Endothelial cell of umbilical vein (primary cell): ENCODE measurements around the gene GTF3C5. TPM values are rescaled to one million over a fixed set of nuclear protein-coding genes. Genes with fewer than 3 reads are reported as not detected.

Experiments used
- BruUV-seq: library from RNA; stranded (reverse); fragments of 400-500 nt; replicated peaks from 2 replicates; lab custom pipeline; 2021; lab: Mats Ljungman, UMichigan
- CTCF ChIA-PET: fragments of 300-600, 350-600 bp; sonication (Branson Sonifier 250); formaldehyde crosslinking; loops from one replicate; lab custom pipeline; 2021; ENCODE audit warnings: antibody characterized with exemption, inconsistent platforms; lab: Charles Lee
- POLR2A ChIA-PET: fragments of 300-600, 350-600 bp; sonication (Branson Sonifier 250); formaldehyde crosslinking; loops from one replicate; lab custom pipeline; 2021; ENCODE audit warnings: antibody characterized with exemption, inconsistent platforms; lab: Charles Lee
- DNase-seq: peaks from one replicate; pipeline ENCODE4 v3.0.0-alpha.2; 2011; ENCODE audit warnings: low read depth, low spot score
- FAIRE-seq: peaks from 2 replicates; lab custom pipeline; 2011; peaks lifted over from hg19 to GRCh38; lab: Jason Lieb, UNC
- H2AFZ ChIP-seq: 2 replicates; pipeline ENCODE4 v1.6.0; 2012; ENCODE audit warnings: low read depth, low read length, control low read depth, inconsistent platforms
- H3K27ac ChIP-seq: 2 replicates; pipeline ENCODE4 v1.5.1; 2011; ENCODE audit warnings: low read depth, mild to moderate bottlenecking, control low read depth, low read length, moderate library complexity; ENCODE audit not compliant: insufficient read depth
- H3K27me3 ChIP-seq, 2 experiments: 2 replicates each; pipeline versions ENCODE4 v1.6.0 to v1.6.1; 2011; ENCODE audit warnings: low read length in 2 of 2, mixed read lengths in 1 of 2; ENCODE audit not compliant: control insufficient read depth in 2 of 2, insufficient read depth in 2 of 2
- H3K36me3 ChIP-seq, 2 experiments: 2 replicates in 1 of 2; 3 replicates in 1 of 2; pipeline ENCODE4 v1.5.1; 2011; ENCODE audit warnings: low read length in 2 of 2, mild to moderate bottlenecking in 1 of 2, moderate library complexity in 1 of 2; ENCODE audit not compliant: control insufficient read depth in 2 of 2, insufficient read depth in 2 of 2; ENCODE audit errors: extremely low read depth in 1 of 2
- H3K4me1 ChIP-seq: 3 replicates; pipeline ENCODE4 v1.5.1; 2011; ENCODE audit warnings: mild to moderate bottlenecking, low read length; ENCODE audit not compliant: control insufficient read depth, insufficient read depth; ENCODE audit errors: extremely low read depth
- H3K4me2 ChIP-seq: 2 replicates; pipeline ENCODE4 v1.6.1; 2011; ENCODE audit warnings: low read length, control low read depth, mixed read lengths; ENCODE audit not compliant: insufficient read depth
- H3K4me3 ChIP-seq, 3 experiments: fragments of 200-600 bp in 1 of 3; sonication (generic), shearing (Covaris generic) in 1 of 3; replicated peaks in 1 of 3; 2 replicates each; pipeline ENCODE4 v1.5.1; 2011 to 2016; ENCODE audit warnings: control low read depth in 3 of 3, low read length in 3 of 3, mild to moderate bottlenecking in 2 of 3, inconsistent platforms in 1 of 3, low read depth in 1 of 3, moderate library complexity in 1 of 3; ENCODE audit not compliant: insufficient read depth in 1 of 3
- H3K79me2 ChIP-seq: 2 replicates; pipeline ENCODE4 v1.6.0; 2012; ENCODE audit warnings: low read length, inconsistent platforms; ENCODE audit not compliant: control insufficient read depth, insufficient read depth
- H3K9ac ChIP-seq: replicated peaks from 2 replicates; pipeline ENCODE3; 2011; ENCODE audit warnings: low read length, control low read depth; ENCODE audit not compliant: insufficient read depth; ENCODE audit errors: extremely low read depth
- H3K9me1 ChIP-seq: replicated peaks from 3 replicates; pipeline ENCODE4 v1.6.0; 2011; ENCODE audit warnings: mild to moderate bottlenecking, low read length; ENCODE audit not compliant: control insufficient read depth, insufficient read depth; ENCODE audit errors: extremely low read depth
- H3K9me3 ChIP-seq: replicated peaks from 2 replicates; pipeline ENCODE4 v1.5.1; 2012; ENCODE audit warnings: low read length, inconsistent platforms; ENCODE audit not compliant: control insufficient read depth, insufficient read depth
- H4K20me1 ChIP-seq: replicated peaks from 2 replicates; pipeline ENCODE3; 2011; ENCODE audit warnings: mild to moderate bottlenecking, low read length; ENCODE audit not compliant: control insufficient read depth, insufficient read depth; ENCODE audit errors: extremely low read depth
- EZH2 ChIP-seq: IDR thresholded peaks from 2 replicates; pipeline ENCODE4 v1.6.1; 2012; ENCODE audit warnings: borderline replicate concordance, low read depth, mild to moderate bottlenecking, moderate library complexity, low read length, inconsistent platforms; ENCODE audit not compliant: severe bottlenecking
- JUN ChIP-seq: IDR thresholded peaks from 2 replicates; pipeline ENCODE4 v1.6.1; 2011; ENCODE audit warnings: borderline replicate concordance, low read depth; ENCODE audit not compliant: insufficient read length, insufficient read depth
- MYC ChIP-seq: IDR thresholded peaks from one replicate; pipeline ENCODE4 v1.6.1; 2011; ENCODE audit warnings: mild to moderate bottlenecking, low read depth, low read length
- POLR2A ChIP-seq: IDR thresholded peaks from 2 replicates; pipeline ENCODE4 v1.6.1; 2012; ENCODE audit warnings: low read depth, mild to moderate bottlenecking, control low read depth, low read length
- POLR2AphosphoS5 ChIP-seq: IDR thresholded peaks from 2 replicates; pipeline ENCODE4 v1.6.1; 2012; ENCODE audit warnings: low read depth, mild to moderate bottlenecking, control low read depth, low read length, moderate library complexity; ENCODE audit not compliant: insufficient read depth
- dilution Hi-C: fragments of 300-500 bp; cut with MboI; formaldehyde crosslinking; loops from one replicate; pipeline ENCODE4 v1.15.0; 2019; ENCODE audit warnings: low sequenced_read_pairs; ENCODE audit not compliant: extremely low pct_ligation_motif_present
- intact Hi-C: fragments of 100-400 bp; cut with micrococcal nuclease; formaldehyde crosslinking; loops from one replicate; pipeline ENCODE4 v1.10.0; 2022
- polyA plus RNA-seq, 4 experiments: library from polyadenylated mRNA; depleted of rRNA in 3 of 4; stranded (reverse) in 3 of 4; unstranded in 1 of 4; fragments of >200 nt; gene quantifications; 2 replicates each; pipeline versions ENCODE4 v1.2.1 to v1.2.3, GENCODE V29; 2011 to 2012; ENCODE audit warnings: missing spikeins in 1 of 4
- total RNA-seq: library from RNA; stranded (reverse); gene quantifications from 2 replicates; pipeline ENCODE4 v1.2.3, GENCODE V29; 2021
- TF ChIP-seq, protein P1 (sequence below): IDR thresholded peaks from 2 replicates; pipeline ENCODE4 v1.6.1; 2011; ENCODE audit not compliant: insufficient read depth, insufficient read length
- TF ChIP-seq, protein P2 (sequence below), 2 donors: IDR thresholded peaks; 1 replicate in 1 of 2; 2 replicates in 1 of 2; pipeline ENCODE4 v1.5.1; 2011; ENCODE audit warnings: low read length in 2 of 2, mild to moderate bottlenecking in 2 of 2, moderate library complexity in 2 of 2, control low read depth in 1 of 2, inconsistent platforms in 1 of 2, low read depth in 1 of 2; ENCODE audit not compliant: insufficient read depth in 1 of 2; ENCODE audit errors: extremely low read depth in 1 of 2

GTF3C5 gene
- total and polyA plus RNA-seq, 2 donors (not counting 3 experiments of a cell fraction or from before 2014, with no cell fraction given), result 65.6 to 73.8 TPM

DNA sequence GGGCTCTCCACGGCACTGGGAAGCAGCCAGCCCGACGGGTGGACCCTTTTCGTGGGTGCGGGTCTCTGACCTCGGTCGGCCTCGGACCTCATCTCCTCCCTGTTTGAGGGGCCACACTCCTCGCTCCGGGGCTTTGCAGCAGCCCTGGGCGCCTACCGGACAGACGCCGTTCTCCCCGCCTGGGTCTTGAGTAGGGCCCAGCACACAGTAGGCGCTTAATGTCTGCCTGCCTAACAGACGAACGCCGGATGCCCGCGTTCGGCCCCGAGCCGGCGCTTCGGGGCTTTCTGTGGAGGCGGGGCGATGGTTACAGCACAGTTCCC, 842 bp upstream of the GTF3C5 start:
- Histone ChIP-seq H2AFZ (peak overlapping the region; percentile 68), H3K4me1 (peaks cover 8% of the 10 kb centered on the region), H3K9me3 (no peaks in the 10 kb centered on the region), H3K79me2 (peaks cover 42% of the 10 kb centered on the region), H3K27ac (peak overlapping the region; percentile 64), H3K27me3 (no peaks in the 10 kb centered on the region), H3K9ac (peak overlapping the region; percentile 94), H3K4me3 (peak overlapping the region; percentile 85 to 93 (median 92)), H3K4me2 (peak overlapping the region; percentile 33), H4K20me1 (no peaks in the 10 kb centered on the region), H3K9me1 (no peaks in the 10 kb centered on the region), H3K36me3 (peaks cover 0 to 2% of the 10 kb centered on the region in 2 experiments)
- no peak for TF ChIP-seq MYC
- TF ChIP-seq, protein P1, sequence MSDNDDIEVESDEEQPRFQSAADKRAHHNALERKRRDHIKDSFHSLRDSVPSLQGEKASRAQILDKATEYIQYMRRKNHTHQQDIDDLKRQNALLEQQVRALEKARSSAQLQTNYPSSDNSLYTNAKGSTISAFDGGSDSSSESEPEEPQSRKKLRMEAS, result no peak
- TF ChIP-seq POLR2AphosphoS5, result no peak
- no peak for TF ChIP-seq JUN
- TF ChIP-seq EZH2, result no peak
- TF ChIP-seq, protein P2, sequence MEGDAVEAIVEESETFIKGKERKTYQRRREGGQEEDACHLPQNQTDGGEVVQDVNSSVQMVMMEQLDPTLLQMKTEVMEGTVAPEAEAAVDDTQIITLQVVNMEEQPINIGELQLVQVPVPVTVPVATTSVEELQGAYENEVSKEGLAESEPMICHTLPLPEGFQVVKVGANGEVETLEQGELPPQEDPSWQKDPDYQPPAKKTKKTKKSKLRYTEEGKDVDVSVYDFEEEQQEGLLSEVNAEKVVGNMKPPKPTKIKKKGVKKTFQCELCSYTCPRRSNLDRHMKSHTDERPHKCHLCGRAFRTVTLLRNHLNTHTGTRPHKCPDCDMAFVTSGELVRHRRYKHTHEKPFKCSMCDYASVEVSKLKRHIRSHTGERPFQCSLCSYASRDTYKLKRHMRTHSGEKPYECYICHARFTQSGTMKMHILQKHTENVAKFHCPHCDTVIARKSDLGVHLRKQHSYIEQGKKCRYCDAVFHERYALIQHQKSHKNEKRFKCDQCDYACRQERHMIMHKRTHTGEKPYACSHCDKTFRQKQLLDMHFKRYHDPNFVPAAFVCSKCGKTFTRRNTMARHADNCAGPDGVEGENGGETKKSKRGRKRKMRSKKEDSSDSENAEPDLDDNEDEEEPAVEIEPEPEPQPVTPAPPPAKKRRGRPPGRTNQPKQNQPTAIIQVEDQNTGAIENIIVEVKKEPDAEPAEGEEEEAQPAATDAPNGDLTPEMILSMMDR (IDR thresholded peaks at IDR 0.05; ENCODE audit: extremely low read depth in 1 of 2, insufficient read depth in 1 of 2, low read depth in 1 of 2, low read length in 2 of 2), result no peak
- no peak for TF ChIP-seq POLR2A
- CTCF ChIA-PET, result interaction anchor here (1.0 to 2.2 kb wide), 9 partner anchors 8 to 156 kb away, joined by 3 to 34 read pairs (median 4); partner anchors contain the start of gene GFI1B
- FAIRE-seq (no peak), DNase-seq (peak; percentile 5)
- intact Hi-C loops (loop anchor here (1.0 kb wide), 1 partner anchor 8 kb away; no protein-coding TSS in a partner anchor), dilution Hi-C loops (no loop called here)
- POLR2A ChIA-PET, result interaction anchor here (0.6 to 1.2 kb wide), 4 partner anchors 12 to 209 kb away, joined by 3 to 5 read pairs (median 4); partner anchors contain the start of gene TSC1
- TSS peak; percentile 95 for BruUV-seq
